ENCODE data around the gene FCER1G.
"Not testable (repeated sequence)": the region's sequence is repeated elsewhere in the genome, so short reads cannot be mapped to it uniquely, and the experiment has no call there.

FCER1G gene

GRCh38 chr1:161235957-161236775 is 21.1 kb downstream of the FCER1G start:
- DNase-seq, result no peak

DNA sequence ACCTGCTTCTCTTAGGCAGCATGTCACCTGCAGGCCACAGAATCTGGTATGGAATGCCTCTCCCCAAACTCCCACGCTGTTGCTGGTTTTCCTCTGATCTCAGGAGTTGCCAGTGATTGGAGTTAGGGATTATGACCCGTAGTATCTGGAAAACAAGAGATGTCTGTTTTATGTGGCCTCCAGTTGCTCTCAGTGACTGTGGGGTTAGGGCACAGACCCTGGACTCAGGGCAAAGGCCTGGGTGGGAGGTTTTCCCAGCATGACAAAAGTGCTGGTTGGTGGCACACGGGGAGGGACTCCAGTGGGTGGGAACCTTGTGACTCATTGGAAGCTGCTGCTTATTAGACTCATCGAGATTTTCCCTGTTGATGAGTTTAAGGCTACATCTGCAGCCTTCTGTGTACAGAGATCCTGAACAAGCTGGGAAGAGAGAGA is 23.0 kb downstream of the FCER1G start, which contains the start of gene NR1I3:
Gene NR1I3 (minus strand): TSS at position 165 of the 435 bp plus-strand sequence. CDS start 1,638 bp downstream, outside the sequence.
- DNase-seq, result no peak

DNA sequence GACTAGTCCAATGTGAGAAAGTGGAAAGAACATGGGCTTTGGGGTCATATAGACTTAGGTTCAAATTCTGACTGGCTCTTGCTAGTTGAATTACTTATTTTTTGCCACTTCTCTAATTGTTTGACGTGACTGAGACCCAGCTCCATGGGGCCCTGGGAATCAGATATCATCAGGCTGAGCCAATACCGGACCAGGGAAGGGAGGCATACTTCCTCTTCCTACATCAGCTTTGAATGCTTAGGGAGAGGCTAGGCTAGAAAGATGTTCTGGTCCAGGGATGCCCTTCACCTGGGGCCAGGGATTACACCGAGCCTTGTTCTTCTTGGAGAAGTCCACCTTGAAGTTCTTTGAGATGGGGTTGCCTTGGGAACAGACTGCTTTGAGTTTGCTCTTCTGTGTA is 26.6 kb downstream of the FCER1G start:
- no peak for DNase-seq

DNA sequence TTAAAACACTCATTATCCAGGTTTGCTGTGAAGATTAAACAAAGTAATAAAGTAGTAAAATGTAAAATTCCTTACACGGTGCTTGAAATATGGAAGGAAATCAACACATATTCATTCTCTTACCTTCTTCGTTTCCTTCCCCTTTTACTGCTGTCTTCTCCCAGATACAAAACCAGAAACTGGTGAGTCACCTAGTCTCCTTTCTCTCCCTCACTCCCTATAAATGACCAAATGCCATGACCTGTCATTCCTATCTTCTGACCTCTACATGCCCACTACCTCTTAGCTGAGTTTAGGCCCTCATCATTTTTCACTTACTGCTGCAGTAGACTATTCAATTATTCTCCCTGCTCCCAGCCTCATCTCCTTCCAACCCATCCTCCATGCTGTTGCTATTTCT is 27.2 kb downstream of the FCER1G start:
- DNase-seq, result no peak

DNA sequence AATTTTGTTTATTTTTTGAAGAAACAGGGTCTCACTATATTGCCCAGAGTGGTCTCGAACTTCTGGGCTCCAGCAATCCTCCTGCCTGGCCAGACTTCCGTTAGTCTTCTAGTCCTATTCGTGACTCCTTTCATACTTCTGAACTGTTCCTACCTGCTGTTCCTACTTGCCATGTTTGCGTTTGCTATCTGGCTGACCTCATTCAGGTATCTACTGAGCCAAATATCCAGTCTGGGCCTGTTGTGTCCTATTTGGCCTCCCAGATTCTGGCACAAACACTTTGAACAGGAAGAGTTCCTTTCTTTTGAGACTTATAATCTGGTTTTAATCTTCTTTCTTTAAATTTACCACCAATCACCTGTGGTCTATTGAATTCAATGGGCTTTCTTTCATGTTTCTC is 29.8 kb downstream of the FCER1G start:
- DNase-seq, result no peak

GRCh38 chr1:161250100-161250499 is 35.0 kb downstream of the FCER1G start:
- DNase-seq, result not testable (repeated sequence)

GRCh38 chr1:161250829-161251228 is 35.7 kb downstream of the FCER1G start:
- DNase-seq, result no peak

DNA sequence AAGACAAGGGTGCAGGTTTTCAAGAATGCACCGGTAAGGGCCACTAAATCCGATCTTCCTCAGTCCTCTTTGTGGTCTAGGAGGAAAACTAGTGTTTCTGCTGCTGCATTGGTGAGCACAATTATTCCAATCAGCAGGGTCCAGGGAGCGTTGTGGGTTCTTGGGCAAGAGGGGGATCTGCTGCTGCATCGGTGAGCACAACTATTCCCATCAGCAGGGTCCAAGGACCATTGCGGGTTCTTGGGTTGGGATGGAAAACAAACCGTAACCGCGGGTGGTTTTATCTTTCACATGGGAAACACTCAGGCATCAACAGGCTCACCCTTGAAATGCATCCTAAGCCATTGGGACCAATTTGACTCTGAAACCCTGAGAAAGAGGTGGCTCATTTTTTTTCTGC is 36.5 kb downstream of the FCER1G start:
- no peak for DNase-seq

DNA sequence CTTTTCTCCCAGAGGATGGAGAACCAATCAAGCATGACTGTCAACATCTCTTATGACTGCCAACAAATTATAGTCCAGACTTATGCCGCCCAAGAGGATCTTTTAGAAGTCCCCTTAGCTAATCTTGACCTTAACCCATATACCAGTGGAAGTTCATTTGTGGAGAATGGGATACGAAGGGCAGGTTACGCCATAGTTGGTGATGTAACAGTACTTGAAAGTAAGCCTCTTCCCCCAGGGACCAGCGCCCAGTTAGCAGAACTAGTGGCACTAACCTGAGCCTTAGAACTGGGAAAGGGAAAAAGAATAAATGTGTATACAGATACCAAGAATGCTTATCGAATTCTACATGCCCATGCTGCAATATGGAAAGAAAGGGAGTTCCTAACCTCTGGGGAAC is 40.2 kb downstream of the FCER1G start:
- not testable (repeated sequence) for DNase-seq

GRCh38 chr1:161255955-161256520 is 40.9 kb downstream of the FCER1G start:
- not testable (repeated sequence) for DNase-seq

- not testable (repeated sequence) for DNase-seq
Observed at GRCh38 chr1:161257109-161257508, 42.0 kb downstream of the FCER1G start.

DNA sequence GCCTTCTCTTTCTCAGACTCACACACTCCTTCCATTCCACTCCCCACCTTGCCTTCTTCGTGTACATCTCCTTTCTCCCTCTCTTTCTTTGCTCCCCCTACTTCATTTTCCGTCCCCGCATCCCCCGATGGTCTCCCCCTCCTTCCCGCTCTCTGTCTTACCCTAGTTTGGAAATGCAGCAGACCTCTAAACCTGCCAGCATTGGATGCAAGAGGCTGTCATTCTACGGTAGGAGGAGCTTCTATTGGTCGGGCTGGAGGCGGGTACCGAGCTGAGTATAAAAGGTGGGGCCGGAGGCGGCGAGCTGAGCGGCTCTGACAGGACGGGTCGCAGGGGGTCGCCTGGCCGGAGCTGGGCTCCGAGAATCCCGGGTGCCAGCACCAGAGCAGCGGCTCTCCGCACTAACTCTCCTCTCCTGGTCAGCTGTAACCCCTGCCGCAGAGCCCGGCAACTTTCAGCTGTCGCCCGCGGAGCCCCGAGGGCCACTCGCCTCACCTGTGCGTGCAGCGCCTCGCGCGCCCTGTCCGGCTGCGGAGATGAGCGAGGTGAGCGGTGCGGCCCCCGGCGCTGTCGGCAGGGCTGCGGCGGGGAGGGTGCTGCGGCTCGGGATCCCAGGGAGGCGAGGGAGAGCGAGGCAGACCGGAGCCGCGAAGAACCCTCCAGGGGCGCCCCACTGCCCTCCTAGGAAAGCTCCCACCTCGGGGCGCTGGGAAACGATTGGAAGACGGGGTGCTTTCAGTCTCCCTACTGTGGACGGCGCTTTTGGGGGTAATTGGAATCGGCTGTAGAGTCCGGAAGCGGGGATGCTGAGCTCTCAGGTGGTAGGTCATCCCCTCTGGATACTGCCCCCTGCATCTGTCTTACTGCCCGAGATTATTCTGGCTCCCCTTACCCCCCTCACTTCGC is 43.6 kb downstream of the FCER1G start, which contains the start of gene PCP4L1:
Gene PCP4L1 (plus strand): TSS at position 307 of the 906 bp plus-strand sequence. CDS start 230 bp downstream, at position 537.
- no peak for DNase-seq

DNA sequence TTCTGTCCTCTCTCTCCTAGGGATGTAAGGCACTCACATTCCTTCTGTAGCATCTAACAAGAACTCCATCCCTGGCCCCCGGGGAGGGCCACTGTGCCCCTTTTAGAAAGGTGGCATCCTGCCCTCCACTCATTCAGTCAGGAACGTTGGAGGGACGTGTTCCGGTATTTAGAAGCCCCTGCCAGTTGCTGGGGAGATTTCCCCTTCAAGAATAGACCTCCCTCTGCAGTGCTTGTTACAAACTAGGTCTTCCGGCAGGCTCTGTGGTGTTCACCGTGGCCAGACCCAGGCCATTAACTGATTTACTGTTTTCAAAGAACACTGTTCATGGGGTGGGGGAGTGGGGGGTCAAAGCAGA is 44.2 kb downstream of the FCER1G start:
- DNase-seq, result no peak

DNA sequence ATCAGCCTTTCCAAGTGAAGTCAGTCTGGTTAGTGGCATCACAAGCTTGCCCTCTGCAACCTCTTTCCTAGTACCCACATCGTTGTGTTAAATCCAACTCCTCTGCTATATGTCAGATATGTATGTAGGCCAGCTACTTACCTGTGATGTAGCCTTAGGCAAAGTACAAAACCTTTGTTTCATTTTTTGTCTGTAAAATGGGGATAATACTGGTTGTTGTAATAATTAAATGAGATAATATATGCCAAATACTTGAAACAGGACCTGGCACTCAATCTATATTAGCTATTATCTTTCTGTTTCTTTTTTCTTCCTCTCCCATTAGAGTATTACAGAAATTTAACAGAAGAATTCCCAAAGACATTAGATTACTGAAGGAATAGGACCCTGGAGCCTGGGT is 44.7 kb downstream of the FCER1G start:
- no peak for DNase-seq

DNA sequence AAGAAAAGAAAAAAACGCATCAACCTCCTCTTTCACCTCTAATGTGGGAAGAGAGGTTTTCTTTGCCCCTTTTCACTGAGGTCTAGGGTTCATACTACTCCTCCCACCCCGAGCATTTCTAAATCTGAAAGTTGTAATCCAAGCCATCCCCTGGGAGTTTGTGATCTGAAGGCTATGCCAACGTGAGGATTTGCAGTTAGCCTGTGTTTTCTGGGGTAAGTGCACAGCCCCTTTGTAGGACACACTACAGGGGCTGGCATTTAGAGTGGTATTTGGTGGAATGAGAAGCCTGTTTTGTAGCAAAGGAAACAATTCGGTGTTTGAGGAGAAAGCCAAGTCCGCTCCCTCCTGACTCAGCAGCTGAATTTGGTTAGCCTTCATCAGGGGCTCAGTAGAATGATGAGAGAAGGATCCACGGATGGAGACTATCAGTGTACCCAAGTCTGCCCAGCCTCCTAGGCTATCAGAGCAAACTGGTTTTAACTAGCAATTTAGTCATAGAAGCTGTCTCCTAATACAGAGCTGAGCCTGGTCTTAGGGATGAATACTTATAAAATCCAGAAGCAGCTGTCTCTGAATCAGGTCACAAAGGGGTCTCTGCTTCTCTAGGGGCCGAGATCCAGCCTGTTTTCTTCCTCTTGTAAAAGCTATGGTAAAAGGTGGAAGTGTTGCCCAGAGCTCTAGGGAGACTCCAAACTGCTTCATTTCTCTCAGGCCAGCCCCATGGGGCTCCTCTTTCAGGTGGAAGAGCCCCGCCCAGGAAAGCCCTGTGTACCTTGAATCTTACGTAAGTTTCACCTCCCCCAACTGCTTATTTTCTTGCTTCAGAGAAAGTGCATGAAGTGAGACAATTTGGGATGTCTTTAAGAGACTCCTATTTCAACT is 45.5 kb downstream of the FCER1G start:
- no peak for DNase-seq

GRCh38 chr1:161261261-161262235 is 46.5 kb downstream of the FCER1G start:
- DNase-seq, result no peak

DNA sequence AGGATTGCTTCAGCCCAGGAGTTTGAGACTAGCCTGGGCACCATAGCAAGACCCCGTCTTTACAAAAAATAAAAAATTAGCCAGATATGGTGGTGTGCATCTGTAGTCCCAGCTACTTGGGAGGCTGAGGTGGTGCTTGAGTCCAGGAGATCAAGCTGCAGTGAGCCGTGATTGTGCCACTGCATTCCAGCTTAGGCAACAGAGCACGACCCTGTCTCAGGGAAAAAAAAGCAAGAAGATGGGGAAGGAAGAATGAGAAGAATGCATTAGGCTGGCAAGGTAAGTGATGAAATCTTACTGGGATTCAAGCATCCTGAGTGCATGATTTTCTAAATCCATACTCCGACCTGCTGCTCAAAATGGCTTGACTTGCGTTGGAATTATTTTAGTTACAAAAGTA is 50.2 kb downstream of the FCER1G start:
- DNase-seq, result no peak

GRCh38 chr1:161266202-161266601 is 51.1 kb downstream of the FCER1G start:
- no peak for DNase-seq

DNA sequence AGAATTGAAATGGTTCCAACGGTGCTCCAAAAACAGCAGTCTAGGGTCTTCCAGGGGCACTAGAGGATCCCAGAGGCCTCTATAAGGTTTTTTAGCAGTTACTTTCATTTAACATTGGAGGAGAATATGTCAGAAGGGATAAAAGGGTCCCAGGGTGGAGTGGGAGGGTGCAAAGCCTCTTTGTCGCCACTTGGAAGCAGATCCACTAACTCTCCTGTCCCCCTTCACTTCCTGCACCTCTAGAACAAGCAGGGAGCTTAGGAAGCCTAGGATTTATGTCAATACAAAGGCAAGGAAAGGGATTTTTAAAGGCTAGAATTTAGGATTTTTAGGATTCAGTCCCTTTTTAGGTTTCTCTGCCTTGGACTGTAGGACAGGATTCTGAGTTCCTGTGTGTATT is 51.7 kb downstream of the FCER1G start:
- no peak for DNase-seq

DNA sequence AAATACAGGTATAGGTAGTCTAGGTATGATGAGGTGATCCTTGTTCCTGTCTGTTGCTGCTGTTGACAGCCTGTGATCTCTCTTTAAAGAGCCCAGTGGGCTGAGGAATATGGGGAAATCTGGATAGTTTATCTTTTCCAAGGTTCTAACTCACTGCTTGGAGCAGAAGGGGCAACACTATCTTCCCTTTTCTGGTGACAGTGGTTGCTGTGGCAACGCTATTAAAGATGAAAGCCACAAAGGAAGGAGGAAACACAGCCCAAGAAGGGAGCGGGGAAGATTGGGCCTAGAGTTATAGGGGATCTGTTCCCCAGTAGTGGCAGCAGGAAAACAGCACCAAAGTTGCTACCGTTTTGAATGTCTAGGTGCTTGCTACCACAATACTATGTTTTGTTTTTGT is 52.2 kb downstream of the FCER1G start:
- DNase-seq, result no peak

All from NCI-H2081 treated with DMSO at 0.1 percent for 48 hours (cell line).